Measurements from ENCODE around the gene C2CD2.

- no peak for TF ChIP-seq POLR2A (IDR thresholded peaks at IDR 0.05; ENCODE audit: control extremely low read depth in 1 of 2, low read depth in 2 of 2, low read length in 2 of 2)
- no peak for TF ChIP-seq TAF1 (IDR thresholded peaks at IDR 0.05; ENCODE audit: low read depth, low read length)
- no peak for TF ChIP-seq CBX8 (IDR thresholded peaks at IDR 0.05; ENCODE audit: borderline replicate concordance, low read depth, low read length)
- TF ChIP-seq CTCF (IDR thresholded peaks at IDR 0.05; ENCODE audit: control extremely low read depth in 1 of 3, insufficient read depth in 1 of 3, low read depth in 1 of 3, low read length in 3 of 3) = no peak
- TF ChIP-seq SP4 (IDR thresholded peaks at IDR 0.05; ENCODE audit: low read length) = no peak
- TF ChIP-seq EZH2 (IDR thresholded peaks at IDR 0.05; ENCODE audit: low read depth, low read length, severe bottlenecking) = no peak
- no peak for TF ChIP-seq RFX5 (IDR thresholded peaks at IDR 0.05; ENCODE audit: borderline replicate concordance, low read depth, low read length)
- TF ChIP-seq CEBPB (IDR thresholded peaks at IDR 0.05; ENCODE audit: low read depth, low read length) = no peak
- no peak for TF ChIP-seq CHD1 (IDR thresholded peaks at IDR 0.05; ENCODE audit: low read depth, low read length)
- no peak for TF ChIP-seq TBP (IDR thresholded peaks at IDR 0.05; ENCODE audit: low read depth, low read length)
- no peak for TF ChIP-seq EP300 (IDR thresholded peaks at IDR 0.05; ENCODE audit: borderline replicate concordance in 1 of 2, low read depth in 2 of 2, low read length in 2 of 2)
- TF ChIP-seq, protein P1, sequence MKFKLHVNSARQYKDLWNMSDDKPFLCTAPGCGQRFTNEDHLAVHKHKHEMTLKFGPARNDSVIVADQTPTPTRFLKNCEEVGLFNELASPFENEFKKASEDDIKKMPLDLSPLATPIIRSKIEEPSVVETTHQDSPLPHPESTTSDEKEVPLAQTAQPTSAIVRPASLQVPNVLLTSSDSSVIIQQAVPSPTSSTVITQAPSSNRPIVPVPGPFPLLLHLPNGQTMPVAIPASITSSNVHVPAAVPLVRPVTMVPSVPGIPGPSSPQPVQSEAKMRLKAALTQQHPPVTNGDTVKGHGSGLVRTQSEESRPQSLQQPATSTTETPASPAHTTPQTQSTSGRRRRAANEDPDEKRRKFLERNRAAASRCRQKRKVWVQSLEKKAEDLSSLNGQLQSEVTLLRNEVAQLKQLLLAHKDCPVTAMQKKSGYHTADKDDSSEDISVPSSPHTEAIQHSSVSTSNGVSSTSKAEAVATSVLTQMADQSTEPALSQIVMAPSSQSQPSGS (IDR thresholded peaks at IDR 0.05; ENCODE audit: low read length) = no peak
These were observed 28.1 kb downstream of the C2CD2 start for GRCh38 chr21:41925767-41926116.
